PFSK-1 (cell line): ENCODE results near the gene PRSS56.

ENCODE experiments used
- POLR2AphosphoS5 ChIP-seq: IDR thresholded peaks from 2 replicates; pipeline ENCODE4 v1.6.1; 2012; ENCODE audit warnings: low read depth, mild to moderate bottlenecking, control low read depth, low read length, moderate library complexity
- SIN3A ChIP-seq: IDR thresholded peaks from 2 replicates; pipeline ENCODE4 v1.6.1; 2012; ENCODE audit warnings: mild to moderate bottlenecking, low read length, moderate library complexity, borderline replicate concordance; ENCODE audit not compliant: insufficient read depth
- TAF1 ChIP-seq: IDR thresholded peaks from 2 replicates; pipeline ENCODE4 v1.6.1; 2012; ENCODE audit warnings: low read length, control low read depth, borderline replicate concordance; ENCODE audit not compliant: insufficient read depth

- TF ChIP-seq TAF1 (no peak), POLR2AphosphoS5 (no peak), SIN3A (no peak)
Measured at GRCh38 chr2:232494542-232494941, 25.6 kb upstream of the PRSS56 start.
